ENCODE data around the gene IQGAP2. TPM values are rescaled to one million over a fixed set of nuclear protein-coding genes. Genes with fewer than 3 reads are reported as not detected.
"Not testable (repeated sequence)": the region's sequence is repeated elsewhere in the genome, so short reads cannot be mapped to it uniquely, and the experiment has no call there.

IQGAP2 gene
- total RNA-seq, 2 experiments from 2014 or later: 50.0 to 51.6 TPM

DNA sequence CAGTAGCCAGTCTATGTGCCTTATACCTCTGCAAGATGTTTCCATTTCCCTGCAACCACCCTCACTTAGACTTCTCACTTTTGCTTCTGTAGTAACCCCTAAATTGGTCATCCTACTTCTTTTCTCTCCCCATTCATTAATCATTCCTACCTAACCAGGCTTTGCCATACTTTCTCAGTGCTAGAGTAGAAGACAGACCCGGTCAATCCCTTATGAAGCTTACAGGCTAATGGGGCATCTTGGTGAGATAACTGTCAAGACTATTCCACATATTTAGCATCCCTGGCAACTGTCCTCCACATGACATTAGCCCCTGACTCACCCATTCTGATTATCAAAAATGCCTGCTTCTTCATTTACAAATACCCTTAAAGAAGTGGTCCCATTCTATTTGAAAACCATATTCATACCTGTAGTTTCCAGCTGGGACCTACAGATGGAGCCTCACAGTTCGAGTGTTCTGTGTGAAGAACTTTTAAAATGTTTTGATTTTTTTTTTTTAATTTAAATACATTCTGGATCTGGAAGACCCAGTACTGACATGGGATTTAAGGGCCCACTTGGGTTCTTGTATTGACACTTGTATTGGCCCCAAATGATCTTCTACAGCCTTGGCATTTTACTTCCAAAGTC, 199.1 kb downstream of the IQGAP2 start:
- CTCF ChIA-PET: interaction anchor here (0.5 to 3.7 kb wide), 9 partner anchors 10 to 174 kb away, joined by 3 to 19 read pairs (median 3); no protein-coding TSS in a partner anchor
- POLR2A ChIA-PET: no interaction called here

DNA sequence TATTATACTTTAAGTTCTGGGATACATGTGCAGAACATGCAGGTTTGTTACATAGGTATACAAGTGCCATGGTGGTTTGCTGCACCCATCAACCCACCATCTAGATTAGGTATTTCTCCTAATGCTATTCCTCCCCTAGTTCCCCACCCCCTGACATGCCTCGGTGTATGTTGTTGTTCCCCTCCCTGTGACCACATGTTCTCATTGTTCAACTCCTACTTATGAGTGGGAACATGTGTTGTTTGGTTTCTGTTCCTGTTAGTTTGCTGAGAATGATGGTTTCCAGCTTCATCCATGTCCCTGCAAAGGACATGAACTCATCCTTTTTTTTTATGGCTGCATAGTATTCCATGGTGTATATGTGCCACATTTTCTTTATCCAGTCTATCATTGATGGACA, 200.9 kb downstream of the IQGAP2 start:
- CTCF ChIA-PET: interaction anchor here (0.7 kb wide), 1 partner anchor 13 kb away, joined by 3 read pairs; no protein-coding TSS in a partner anchor
- POLR2A ChIA-PET: not testable (repeated sequence)

DNA sequence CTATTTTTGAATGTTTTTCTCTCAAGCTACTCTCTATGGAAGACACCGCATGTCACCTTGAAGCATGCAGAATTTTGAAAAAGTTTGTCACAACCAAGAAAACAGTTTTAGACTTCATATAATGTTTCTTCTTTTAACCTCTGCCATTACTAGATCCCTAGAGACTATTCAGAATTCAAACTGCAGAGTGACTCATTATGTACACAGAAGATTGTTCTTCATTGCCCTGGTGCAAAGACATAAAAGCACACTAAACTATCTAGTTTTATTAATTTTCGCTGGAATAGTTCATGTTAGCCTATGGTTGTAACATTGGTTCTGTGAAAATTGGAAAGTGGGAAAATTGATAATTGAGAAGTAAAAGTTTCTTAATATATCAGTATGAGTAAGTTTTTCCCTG, 201.8 kb downstream of the IQGAP2 start:
- ChIA-PET POLR2A (no interaction called here), CTCF (interaction anchor here (0.7 to 0.8 kb wide), 2 partner anchors 12 to 36 kb away, joined by 3 read pairs; no protein-coding TSS in a partner anchor)

DNA sequence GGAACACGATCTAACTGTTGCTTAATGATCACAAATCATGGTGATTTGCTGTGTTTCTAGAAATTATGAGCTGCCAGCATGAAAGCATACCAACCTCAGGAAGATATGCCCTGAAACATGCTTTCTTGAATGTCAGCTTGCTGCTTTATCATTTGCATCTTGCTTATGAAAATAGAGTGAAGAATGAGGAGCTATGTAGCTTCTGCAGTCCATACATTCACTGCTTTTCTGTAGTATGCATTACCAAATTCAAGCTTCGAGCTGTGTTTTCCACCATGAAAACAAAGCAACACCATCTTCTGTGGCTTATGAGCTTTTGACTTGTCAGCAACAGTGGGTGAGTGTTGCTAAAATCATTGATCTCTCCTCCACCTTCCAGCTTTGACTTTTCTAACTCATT, 203.6 kb downstream of the IQGAP2 start:
- CTCF ChIA-PET: interaction anchor here (1.1 kb wide), 1 partner anchor 168 kb away, joined by 4 read pairs; no protein-coding TSS in a partner anchor
- POLR2A ChIA-PET: no interaction called here

DNA sequence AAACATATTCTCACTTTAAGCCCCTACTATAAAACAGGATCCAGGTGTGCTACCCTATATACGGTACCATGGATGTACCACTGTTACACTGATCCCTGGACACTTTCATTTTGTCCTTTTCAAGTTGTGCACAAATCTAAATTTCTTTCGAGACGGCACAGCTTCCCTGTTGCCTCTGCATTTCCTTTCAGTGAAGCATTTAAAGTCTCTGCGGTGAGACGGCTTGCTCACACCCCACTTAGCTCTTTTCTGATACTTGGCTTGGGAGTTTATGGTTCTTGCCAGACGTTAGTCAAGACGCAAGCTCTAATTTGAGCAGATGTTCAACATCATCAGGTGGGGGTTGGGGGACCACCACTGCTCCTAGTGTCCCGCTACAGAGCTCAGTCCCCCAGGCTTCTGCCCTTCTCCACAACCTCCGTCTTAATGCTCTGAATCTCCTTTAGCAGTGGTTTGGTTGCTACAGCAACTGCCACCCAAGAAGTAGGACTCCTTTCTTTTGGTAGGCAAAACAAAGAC, 204.3 kb downstream of the IQGAP2 start:
- ChIA-PET POLR2A (no interaction called here), CTCF (interaction anchor here (1.1 kb wide), 1 partner anchor 167 kb away, joined by 4 read pairs; no protein-coding TSS in a partner anchor)

DNA sequence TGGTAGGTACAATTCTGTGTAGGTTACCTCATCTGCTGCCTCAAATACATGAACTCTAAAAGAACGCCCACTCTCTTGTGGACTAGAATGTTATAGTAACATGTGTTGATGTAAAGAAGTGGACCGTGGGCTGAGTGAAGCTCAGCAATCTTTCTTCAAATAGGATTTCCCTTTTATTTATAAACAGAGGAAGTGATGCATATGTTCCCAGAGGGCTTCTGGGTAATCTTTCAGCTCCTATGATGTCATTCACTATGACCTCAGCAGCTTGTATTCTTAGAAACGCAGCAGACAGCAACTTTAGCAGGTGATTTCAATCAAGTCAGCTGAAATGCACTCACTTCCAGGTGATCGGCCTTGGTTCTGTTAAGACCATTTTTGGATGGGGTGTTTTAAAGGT, 205.7 kb downstream of the IQGAP2 start:
- CTCF ChIA-PET: no interaction called here
- POLR2A ChIA-PET: no interaction called here

DNA sequence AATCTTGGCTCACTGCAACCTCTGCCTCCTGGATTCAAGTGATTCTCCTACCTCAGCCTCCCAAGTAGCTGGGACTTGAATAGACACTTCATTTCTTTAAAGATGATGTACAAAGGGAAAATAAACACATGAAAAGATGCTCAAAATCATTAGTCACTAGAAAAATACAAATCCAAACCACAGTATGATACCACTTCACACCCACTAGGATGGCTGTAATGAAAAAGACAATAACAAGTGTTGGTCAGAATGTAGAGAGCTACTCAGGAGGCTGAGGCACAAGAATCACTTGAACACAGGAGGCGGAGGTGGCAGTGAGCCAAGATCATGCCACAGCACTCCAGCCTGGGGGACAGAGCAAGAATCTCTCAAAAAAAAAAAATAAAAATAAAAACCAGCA, 207.1 kb downstream of the IQGAP2 start:
- CTCF ChIA-PET: no interaction called here
- POLR2A ChIA-PET: no interaction called here

DNA sequence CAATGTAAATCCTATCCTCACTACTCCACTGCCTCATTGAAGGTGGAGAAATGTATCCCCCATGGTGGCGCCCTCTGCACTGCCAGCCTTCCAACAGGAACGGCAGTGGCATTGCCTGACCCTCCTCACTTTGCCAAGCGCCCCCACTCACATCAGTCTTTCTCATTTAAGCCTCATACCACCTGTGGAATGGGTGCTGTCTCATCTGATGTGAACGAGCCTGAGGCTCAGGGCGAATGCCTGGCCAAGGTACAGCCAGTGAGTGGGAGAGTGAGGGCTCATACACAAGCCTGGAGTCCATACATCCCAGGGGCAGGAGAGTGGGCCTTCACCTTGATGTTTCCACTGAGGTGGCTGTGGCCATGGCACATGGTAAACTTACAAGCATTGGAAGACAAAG, 209.9 kb downstream of the IQGAP2 start:
- POLR2A ChIA-PET: no interaction called here
- CTCF ChIA-PET: no interaction called here

DNA sequence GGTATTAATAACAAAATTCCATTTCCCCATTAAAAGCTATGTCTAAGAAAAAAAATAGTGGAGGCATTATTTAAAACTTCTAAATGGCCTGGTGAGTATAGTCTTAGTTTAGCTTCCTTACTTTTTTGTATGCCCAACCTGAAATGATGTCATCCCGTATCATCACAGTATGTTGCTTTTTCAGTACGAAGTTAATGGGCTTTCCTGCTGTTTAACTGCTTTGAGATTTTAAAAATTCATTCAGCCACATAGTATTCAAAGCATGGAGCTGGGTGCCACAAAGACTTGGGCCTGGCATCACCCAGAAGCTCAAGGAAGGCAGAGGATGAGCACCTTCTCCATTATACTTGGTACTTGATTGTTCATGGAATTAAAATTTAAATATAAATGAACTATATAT, 212.7 kb downstream of the IQGAP2 start:
- CTCF ChIA-PET: no interaction called here
- POLR2A ChIA-PET: no interaction called here

DNA sequence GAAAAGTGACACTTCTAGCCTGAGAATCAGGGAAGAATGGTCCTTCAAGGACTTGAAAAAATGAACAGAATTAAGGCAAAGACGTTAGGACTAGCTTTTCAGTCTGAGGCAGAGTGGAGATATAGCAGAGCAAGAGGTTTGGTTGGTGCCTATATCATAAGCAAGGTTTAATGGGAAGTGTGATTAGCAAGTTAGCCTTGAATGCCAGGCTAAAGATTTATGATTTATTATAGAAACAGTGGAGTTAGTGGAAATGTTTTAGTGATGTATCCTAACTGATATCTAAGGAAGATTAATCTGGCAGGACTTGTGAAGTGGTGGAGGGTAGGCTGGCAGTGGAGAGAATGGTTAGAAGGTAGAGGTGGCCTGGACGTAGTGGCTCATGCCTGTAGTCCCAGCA, 213.1 kb downstream of the IQGAP2 start:
- CTCF ChIA-PET: interaction anchor here (1.2 kb wide), 1 partner anchor 24 kb away, joined by 3 read pairs; no protein-coding TSS in a partner anchor
- POLR2A ChIA-PET: no interaction called here

DNA sequence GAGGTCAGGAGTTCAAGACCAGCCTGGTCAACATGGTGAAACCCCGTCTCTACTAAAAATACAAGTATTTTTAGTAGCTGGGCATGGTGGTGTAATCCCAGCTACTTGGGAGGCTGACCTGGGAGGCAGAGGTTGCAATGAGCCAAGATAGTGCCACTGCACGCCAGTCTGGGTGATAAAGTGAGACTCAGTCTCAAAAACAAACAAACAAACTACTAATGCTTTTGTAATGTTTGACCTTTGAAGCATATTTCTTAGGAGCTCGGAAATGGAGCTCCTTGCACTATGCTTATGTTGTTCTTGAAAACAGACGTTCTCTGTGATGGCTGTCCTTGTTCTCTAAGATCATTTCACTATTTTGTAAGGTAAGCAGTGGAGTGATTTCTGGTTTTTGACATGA, 214.1 kb downstream of the IQGAP2 start:
- POLR2A ChIA-PET: no interaction called here
- CTCF ChIA-PET: interaction anchor here (1.2 kb wide), 2 partner anchors 13 to 23 kb away, joined by 3 read pairs; no protein-coding TSS in a partner anchor

DNA sequence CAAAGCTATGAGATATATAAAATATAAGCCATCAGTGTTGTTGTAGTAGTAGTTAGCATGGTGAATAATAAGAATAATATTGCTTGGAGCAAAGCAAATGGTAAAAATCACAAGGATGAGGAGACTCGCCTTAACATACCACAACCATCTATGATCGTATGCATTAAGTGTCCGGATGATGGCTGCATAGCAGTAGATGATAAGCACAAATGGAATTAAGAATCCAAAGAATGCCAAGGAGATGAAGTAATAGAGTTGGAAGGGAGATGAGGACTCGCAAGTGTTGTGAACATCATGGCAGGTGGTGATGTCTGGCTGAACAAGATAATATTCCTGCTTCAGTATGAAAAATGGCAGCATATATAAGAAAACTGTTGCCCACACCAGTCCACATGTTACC, 214.6 kb downstream of the IQGAP2 start:
- POLR2A ChIA-PET: no interaction called here
- CTCF ChIA-PET: interaction anchor here (1.2 kb wide), 1 partner anchor 13 kb away, joined by 3 read pairs; no protein-coding TSS in a partner anchor

DNA sequence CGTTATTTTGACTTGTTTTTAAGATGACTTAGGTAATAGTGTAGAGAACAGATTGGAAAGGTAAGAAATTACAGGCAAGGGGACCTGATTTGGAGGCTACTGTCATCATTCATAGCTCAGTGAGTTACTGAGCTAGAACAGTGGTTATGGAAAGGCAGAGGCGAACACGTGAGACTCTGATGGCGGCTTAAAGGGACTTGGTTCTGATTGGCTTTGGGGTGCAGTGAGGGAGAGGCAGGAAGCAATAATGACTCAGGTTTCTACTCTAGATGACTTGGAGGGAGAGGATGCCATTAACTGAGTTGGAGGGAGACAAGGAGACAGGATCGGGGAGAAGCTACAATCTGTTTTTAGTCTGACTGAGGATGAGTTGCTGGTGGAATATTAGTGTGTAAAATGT, 217.1 kb downstream of the IQGAP2 start:
- CTCF ChIA-PET: no interaction called here
- POLR2A ChIA-PET: no interaction called here

DNA sequence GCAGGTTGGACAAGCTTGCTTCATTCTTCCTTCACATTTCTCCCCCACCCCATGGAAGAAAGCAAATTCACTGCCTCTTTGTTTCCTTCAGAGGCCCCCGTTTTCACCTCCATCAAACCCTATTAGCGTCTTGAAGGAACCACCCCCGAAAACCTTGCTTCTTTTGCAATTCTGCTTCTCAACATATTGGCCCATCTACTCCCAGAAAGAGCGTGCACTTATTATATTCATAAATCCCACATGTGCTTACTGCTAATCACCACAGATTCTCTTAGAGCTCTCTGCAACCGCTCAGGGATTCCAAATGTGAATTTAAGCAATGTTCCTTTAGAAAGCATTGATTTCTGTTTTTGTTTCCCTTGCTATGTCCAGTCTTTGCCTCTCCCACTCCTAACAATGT, 219.0 kb downstream of the IQGAP2 start:
- ChIA-PET POLR2A (no interaction called here), CTCF (interaction anchor here (0.7 kb wide), 1 partner anchor 118 kb away, joined by 3 read pairs; no protein-coding TSS in a partner anchor)

DNA sequence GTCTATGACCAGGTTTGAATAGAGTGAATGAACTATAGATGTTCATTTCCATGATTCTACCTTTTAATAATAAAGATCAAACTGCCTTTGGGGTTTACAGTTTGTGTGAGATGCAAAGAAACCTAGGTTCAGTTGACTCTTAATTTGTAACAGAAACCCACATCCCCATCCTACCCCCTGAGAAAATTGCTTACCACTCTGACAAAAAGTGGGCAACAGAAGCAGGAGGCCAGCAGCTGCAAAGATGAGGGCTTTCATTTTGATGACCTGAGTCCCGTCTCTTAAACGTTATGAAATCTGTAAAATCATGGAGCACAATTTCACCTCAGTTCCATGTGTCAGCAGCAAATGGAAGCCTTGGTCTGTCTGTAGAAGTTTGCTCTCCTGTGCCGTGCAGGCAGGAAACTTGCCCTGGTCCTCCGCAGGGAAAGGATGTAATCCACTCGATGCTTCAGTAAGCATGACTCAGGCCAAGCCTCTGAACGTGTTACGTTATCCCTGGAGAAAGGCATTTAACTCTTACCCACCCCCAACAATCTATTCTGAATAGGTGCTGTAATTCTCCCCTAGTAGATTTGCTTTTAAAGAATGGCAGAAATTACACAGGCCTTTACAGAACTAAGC, 220.0 kb downstream of the IQGAP2 start, which contains the start of gene F2RL2:
Gene F2RL2, minus strand, starts transcription at position 431 of the 624 bp plus-strand sequence. Its CDS starts 173 bp downstream, at position 258.
- CTCF ChIA-PET: no interaction called here
- POLR2A ChIA-PET: no interaction called here

DNA sequence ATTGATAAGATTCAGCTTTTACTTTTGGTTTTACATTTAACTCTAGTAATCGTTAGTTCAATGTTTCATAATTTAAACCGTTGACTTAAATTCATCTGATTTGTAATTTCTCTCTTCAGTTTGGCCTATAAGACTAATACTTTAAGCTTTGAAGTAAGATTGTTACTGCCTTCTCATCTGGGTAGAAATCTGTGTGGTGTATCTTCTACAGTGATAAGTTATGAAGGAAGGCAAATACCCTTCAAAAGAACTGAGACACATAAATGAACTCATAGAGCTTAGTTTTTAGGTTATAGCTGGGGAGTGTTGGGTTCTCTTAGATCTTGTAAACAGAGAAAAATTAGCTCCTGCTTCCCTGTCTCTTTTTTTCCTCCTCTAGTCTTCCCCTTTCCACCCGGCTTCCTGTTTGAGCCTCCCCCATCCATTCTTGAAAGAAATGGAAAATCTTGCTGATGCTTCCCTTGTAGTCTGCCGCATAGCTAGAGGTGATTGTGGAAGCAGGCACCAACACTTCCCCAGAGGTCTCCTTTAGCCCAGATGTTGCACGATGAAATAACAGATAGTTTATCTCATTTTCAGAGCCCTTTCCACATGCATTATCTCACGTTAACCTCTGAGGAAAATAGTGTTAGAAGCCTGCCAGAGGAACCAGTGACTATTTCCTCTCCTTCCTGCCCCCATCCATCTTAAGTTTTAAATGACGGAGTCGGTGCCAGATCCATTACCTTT, 222.2 kb downstream of the IQGAP2 start:
- POLR2A ChIA-PET: no interaction called here
- CTCF ChIA-PET: no interaction called here

DNA sequence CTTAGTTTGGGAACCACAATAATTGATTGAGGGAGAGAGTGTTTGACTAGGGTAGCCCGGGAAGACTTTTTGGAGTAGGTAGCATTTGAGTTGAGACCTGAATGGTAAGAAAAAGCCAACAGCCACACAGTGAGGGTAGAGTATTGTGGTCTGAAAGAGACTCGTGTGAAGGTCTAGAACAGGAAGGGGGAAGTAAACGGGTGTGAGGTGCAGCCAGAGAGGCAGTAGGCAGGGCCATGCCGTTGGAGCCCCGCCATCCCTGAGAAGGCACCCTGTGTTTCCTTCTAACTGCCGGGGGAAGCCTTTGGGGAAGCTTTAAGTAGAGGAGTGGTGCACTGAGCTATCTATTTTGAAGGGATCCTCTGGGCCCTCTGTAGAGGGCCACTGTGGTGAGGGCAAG, 223.7 kb downstream of the IQGAP2 start:
- ChIA-PET CTCF (interaction anchor here (0.7 kb wide), 1 partner anchor 12 kb away, joined by 3 read pairs; no protein-coding TSS in a partner anchor), POLR2A (no interaction called here)

DNA sequence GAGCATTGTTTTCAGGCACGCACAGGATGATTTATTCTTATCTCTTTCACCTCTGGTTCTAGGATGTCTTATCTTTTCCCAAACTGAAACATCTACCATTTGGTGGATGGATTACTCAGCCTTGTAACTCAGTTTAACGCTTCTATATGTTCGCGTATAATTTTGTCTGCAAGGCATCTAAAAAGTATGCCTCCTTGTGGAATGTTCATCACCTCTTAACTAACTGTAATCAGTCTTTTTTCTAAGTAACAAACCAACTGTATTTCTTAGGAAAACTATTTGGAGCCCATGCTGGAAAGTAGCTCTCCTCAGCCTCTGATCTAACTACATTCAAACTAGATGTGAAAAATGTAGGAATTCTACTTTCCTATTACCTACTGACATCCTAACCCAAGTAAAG, 231.6 kb downstream of the IQGAP2 start:
- ChIA-PET CTCF (no interaction called here), POLR2A (no interaction called here)

DNA sequence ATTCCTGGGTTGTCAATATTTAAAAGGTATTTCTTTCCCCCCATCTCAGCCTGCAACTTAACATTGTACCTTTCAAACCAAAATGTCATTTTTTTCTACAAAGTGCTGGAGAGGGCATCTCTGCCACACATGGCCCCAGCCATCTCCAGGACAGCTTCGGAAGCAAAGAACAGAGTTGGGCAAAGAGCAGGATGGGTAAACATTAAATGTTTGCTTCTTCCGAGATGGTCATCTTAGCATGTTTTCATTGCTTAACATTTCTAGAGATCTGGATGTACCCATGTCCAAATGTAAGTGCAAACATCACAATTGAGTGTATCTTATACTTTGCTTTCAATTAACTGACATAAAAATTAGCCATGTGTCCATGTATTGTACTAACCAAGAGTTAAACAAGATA, 234.4 kb downstream of the IQGAP2 start:
- ChIA-PET POLR2A (no interaction called here), CTCF (interaction anchor here (1.1 kb wide), 1 partner anchor 137 kb away, joined by 3 read pairs; no protein-coding TSS in a partner anchor)

DNA sequence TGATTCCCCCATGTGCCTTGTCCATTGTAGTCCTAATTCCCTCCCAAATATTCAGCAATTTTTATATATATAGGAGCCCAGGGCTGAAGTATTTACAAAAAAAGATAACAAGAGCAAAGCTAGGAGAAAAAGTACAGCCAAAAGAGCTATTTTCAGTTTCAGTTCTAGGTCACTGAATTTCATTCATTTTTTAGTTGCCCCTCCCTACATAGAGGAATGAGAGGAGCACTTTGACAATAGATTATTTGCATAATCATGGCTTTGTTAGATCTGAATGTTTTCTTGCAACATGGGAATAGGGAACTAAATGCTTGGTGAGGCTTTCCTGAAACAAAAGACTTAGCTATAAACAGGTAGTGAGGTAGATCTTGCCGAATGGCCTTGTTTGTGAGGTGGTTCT, 235.4 kb downstream of the IQGAP2 start:
- CTCF ChIA-PET: interaction anchor here (1.1 kb wide), 1 partner anchor 136 kb away, joined by 3 read pairs; no protein-coding TSS in a partner anchor

More for the DNA sequence above, 235.4 kb downstream of the IQGAP2 start:
- POLR2A ChIA-PET: no interaction called here

Data from activated CD8-positive, alpha-beta memory T cell treated with anti-CD3 and anti-CD28 coated beads for 36 hours (primary cell).